Left lung (tissue), 10 donors: Measurements from ENCODE around the gene LRRC32. TPM values are rescaled to one million over a fixed set of nuclear protein-coding genes. Genes with fewer than 3 reads are reported as not detected.
"Not testable (repeated sequence)": the region's sequence is repeated elsewhere in the genome, so short reads cannot be mapped to it uniquely, and the experiment has no call there.

ENCODE experiments used
- ATAC-seq: fragments of 200-7000 bp; cut with Tn5 transposase; one replicate; pipeline ENCODE4 v1.9.1; 2020; ENCODE audit warnings: moderate library complexity
- DNase-seq, 4 donors: peaks; one replicate each; pipeline ENCODE4 v3.0.0-alpha.2; 2013 to 2020
- H3K27ac ChIP-seq, 2 donors: fragments of 200-600 bp; sonication (generic) in 1 of 2; one replicate each; pipeline versions ENCODE4 v1.5.0 to v1.8.0; 2020 to 2021
- H3K27me3 ChIP-seq, 2 donors: fragments of 200-600 bp; sonication (generic) in 1 of 2; one replicate each; pipeline versions ENCODE4 v1.5.0 to v1.8.0; 2020 to 2021
- H3K36me3 ChIP-seq, 2 donors: fragments of 200-600 bp; sonication (generic) in 1 of 2; one replicate each; pipeline versions ENCODE4 v1.5.0 to v1.8.0; 2020 to 2021
- H3K4me1 ChIP-seq, 2 donors: fragments of 200-600 bp; one replicate each; pipeline ENCODE4 v1.8.0; 2021
- H3K4me3 ChIP-seq, 2 donors: fragments of 200-600 bp; sonication (generic) in 1 of 2; one replicate each; pipeline versions ENCODE4 v1.5.0 to v1.8.0; 2020 to 2021; ENCODE audit warnings: mild to moderate bottlenecking in 1 of 2
- H3K9me3 ChIP-seq, 2 donors: fragments of 200-600 bp; sonication (generic) in 1 of 2; one replicate each; pipeline versions ENCODE4 v1.5.0 to v1.8.0; 2020 to 2021
- CTCF ChIP-seq, 2 donors: fragments of 200-600 bp; sonication (generic) in 1 of 2; IDR thresholded peaks; one replicate each; pipeline versions ENCODE4 v1.5.0 to v1.8.0; 2021; ENCODE audit warnings: antibody characterized with exemption in 2 of 2
- intact Hi-C, 2 donors: fragments of 100-400 bp; cut with DNase I; formaldehyde crosslinking; loops; one replicate each; pipeline versions ENCODE4 v1.11.2 to v1.14.2; 2022
- polyA plus RNA-seq, 6 donors: library from polyadenylated mRNA; unstranded; fragments of 120-200 nt; gene quantifications; one replicate each; pipeline ENCODE4 v1.2.1, GENCODE V29; 2013; ENCODE audit not compliant: insufficient read length in 6 of 6
- total RNA-seq, 2 donors: library from RNA; stranded (reverse); fragmentation: NEBNext Ultra II Directional; extraction: Animal tissue kit (Norgen Biotek cat#: 25700); gene quantifications; one replicate each; pipeline ENCODE4 v1.2.1, GENCODE V29; 2021
- donor health status: DM: no; HTN: yes; CAD: no.
- donor health status: DM: no; HTN: no; CAD: no.

Gene LRRC32
- total and polyA plus RNA-seq, 8 donors = 38.7 to 66.8 (median 45.0) TPM

DNA sequence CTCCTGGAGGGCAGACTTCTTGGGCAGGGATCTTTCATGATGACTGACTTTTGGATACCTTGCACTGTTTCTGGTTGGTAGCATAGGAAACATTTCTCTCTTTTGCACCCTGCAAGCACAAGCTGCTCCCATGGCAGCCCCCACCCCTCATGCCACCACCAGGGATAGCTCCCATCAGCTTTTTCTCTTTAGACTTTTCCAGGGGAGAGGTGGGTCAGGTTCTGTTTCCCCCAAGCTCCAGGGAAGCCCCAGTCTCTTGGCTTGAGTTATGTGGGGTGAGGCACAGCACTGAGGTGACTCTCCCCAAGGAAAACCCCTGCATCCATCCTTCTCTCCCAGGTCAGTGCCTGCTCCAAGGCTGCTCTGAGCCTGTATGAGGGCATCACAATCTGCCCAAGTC lies 22.5 kb downstream of the LRRC32 start:
- no peak for TF ChIP-seq CTCF (IDR thresholded peaks at IDR 0.05)

DNA sequence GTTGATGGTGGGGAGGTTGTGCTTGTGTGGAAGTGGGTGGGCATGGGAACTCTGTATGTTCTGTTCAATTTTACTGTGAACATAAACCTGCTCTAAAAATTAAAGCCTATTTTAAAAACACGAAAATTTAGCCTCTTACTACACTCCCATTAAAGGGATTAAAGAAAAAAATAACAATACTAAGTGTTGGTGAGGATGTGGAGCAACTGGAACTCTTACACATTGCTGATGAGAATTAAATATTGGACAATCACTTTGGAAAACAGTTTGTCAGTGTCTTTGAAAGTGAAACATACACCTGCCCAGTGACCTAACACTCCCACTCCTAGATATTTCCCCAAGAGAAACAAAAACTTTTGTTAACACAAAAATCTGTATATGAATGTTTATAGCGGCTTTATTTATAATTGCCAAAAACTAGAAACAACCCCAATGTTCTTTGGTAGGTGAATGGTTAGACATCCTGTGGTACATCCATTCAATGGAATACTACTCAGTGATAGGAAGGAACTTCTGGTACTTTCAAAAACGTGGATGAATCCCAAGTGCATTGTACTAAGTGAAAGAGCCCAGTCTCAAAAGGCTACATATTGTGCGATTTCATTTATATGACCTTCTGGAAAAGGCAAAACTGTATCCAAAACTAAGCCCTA lies 23.5 kb downstream of the LRRC32 start:
- no peaks in the 10 kb centered on the region for H3K36me3 ChIP-seq
- intact Hi-C loops = no loop called here
- H3K27me3 ChIP-seq = peaks cover 0 to 3% of the 10 kb centered on the region in 2 donors
- H3K4me3 ChIP-seq = no peak overlapping the region
- H3K4me1 ChIP-seq = no peaks in the 10 kb centered on the region
- DNase-seq = no peak
- ATAC-seq = no peak
- no peak overlapping the region for H3K27ac ChIP-seq
- TF ChIP-seq CTCF (IDR thresholded peaks at IDR 0.05) = no peak
- peaks cover 0 to 5% of the 10 kb centered on the region in 2 donors for H3K9me3 ChIP-seq

More for the DNA sequence above, 22.5 kb downstream of the LRRC32 start:
- intact Hi-C loops = no loop called here
- DNase-seq (no peak), ATAC-seq (no peak)
- Histone ChIP-seq H3K27me3 (peaks cover 0 to 3% of the 10 kb centered on the region in 2 donors), H3K4me3 (no peak overlapping the region), H3K36me3 (no peaks in the 10 kb centered on the region), H3K9me3 (peaks cover 0 to 5% of the 10 kb centered on the region in 2 donors), H3K27ac (no peak overlapping the region), H3K4me1 (no peaks in the 10 kb centered on the region)

DNA sequence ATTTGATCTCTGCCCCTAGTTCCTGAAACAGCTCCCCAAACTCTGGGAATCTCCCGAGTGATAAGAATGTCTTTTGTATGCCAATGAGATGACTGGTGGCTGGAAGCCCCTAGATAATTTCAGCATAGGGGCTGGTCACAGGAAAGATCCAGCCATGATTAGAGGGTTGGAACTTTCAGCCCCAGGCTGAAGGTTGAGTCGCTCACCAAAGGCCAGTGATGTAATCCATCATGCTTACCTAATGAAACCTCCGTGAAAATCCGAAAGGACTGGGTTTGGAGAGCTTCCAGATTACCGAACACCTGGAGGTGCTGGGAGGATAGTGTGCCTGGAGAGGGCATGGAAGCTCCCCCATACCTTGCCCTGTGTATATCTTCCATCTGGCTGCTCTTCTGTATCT lies 26.0 kb downstream of the LRRC32 start:
- peak in 1 of 4 donors; percentile 4 for DNase-seq
- no peaks in the 10 kb centered on the region for H3K4me1 ChIP-seq
- no peak for TF ChIP-seq CTCF (IDR thresholded peaks at IDR 0.05)
- no peaks in the 10 kb centered on the region for H3K36me3 ChIP-seq
- no peak overlapping the region for H3K4me3 ChIP-seq
- no peak for ATAC-seq
- peaks cover 0 to 5% of the 10 kb centered on the region in 2 donors for H3K9me3 ChIP-seq
- H3K27me3 ChIP-seq = peaks cover 0 to 3% of the 10 kb centered on the region in 2 donors
- H3K27ac ChIP-seq = no peak overlapping the region
- intact Hi-C loops = no loop called here

DNA sequence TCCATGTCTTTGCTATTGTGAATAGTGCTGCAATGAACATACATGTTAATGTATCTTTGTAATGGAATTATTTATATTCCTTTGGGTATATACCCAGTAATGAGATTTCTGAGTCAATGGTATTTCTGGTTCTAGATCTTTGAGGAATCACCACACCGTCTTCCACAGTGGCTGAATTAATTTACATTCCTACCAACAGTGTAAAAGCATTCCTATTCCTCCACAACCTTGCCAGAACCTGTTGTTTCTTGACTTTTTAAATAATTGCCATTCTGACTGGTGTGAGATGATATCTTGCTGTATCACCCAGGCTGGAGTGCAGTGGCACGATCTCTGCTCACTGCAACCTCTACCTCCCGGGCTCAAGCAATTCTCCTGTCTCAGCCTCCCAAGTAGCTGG lies 26.8 kb downstream of the LRRC32 start:
- H3K4me1 ChIP-seq, ATAC-seq, H3K27ac ChIP-seq, H3K4me3 ChIP-seq, H3K27me3 ChIP-seq, H3K9me3 ChIP-seq, intact Hi-C loops, DNase-seq, H3K36me3 ChIP-seq: not testable (repeated sequence)

GRCh38 chr11:76642341-76642740 lies 28.2 kb downstream of the LRRC32 start:
- intact Hi-C loops = no loop called here

More at GRCh38 chr11:76642341-76642740, 28.2 kb downstream of the LRRC32 start:
- H3K9me3 ChIP-seq = peaks cover 0 to 3% of the 10 kb centered on the region in 2 donors
- peaks cover 0 to 3% of the 10 kb centered on the region in 2 donors for H3K27me3 ChIP-seq
- no peak overlapping the region for H3K4me3 ChIP-seq
- H3K36me3 ChIP-seq = no peaks in the 10 kb centered on the region
- DNase-seq (peak in 1 of 4 donors; percentile 8), ATAC-seq (no peak)
- no peak for TF ChIP-seq CTCF (IDR thresholded peaks at IDR 0.05)
- peaks cover 0 to 6% of the 10 kb centered on the region in 2 donors for H3K4me1 ChIP-seq
- H3K27ac ChIP-seq = no peak overlapping the region
